SK-N-SH treated with all-trans-retinoic acid at 6 μM for 48 hours (cell line): ENCODE measurements around the gene SLC38A10.

ENCODE experiments used
- ATAC-seq: fragments of 200-7000 bp; cut with Tn5 transposase; 3 replicates; pipeline ENCODE4 v1.9.1; 2020; ENCODE audit warnings: mild to moderate bottlenecking, moderate library complexity
- ARNTL ChIP-seq: fragments of 450-650 bp; formaldehyde crosslinking; IDR thresholded peaks from 2 replicates; pipeline ENCODE4 v1.5.0; 2020; ENCODE audit warnings: low read depth, mild to moderate bottlenecking, moderate library complexity, borderline replicate concordance
- BACH2 ChIP-seq: fragments of 250-450 bp; sonication (Bioruptor Pico); IDR thresholded peaks from 2 replicates; pipeline ENCODE4 v1.9.0; 2021; ENCODE audit warnings: mild to moderate bottlenecking, borderline replicate concordance
- CREB5 ChIP-seq: fragments of 250-450 bp; sonication (Bioruptor Pico); IDR thresholded peaks from 2 replicates; pipeline ENCODE4 v1.5.1; 2020; ENCODE audit warnings: low read depth, mild to moderate bottlenecking, moderate library complexity
- CSDC2 ChIP-seq: fragments of 250-450 bp; sonication (Bioruptor Pico); IDR thresholded peaks from 2 replicates; pipeline ENCODE4 v1.5.0; 2020; ENCODE audit warnings: mild to moderate bottlenecking, moderate library complexity
- CSRNP3 ChIP-seq: fragments of 250-450 bp; sonication (Bioruptor Pico); IDR thresholded peaks from 2 replicates; pipeline ENCODE4 v1.5.1; 2021; ENCODE audit warnings: mild to moderate bottlenecking, moderate library complexity
- ESRRG ChIP-seq: fragments of 250-450 bp; sonication (Bioruptor Pico); IDR thresholded peaks from 2 replicates; pipeline ENCODE4 v1.6.1; 2021; ENCODE audit warnings: mild to moderate bottlenecking
- GLIS3 ChIP-seq: fragments of 250-450 bp; sonication (Bioruptor Pico); IDR thresholded peaks from 2 replicates; pipeline ENCODE4 v1.5.0; 2020; ENCODE audit warnings: mild to moderate bottlenecking, moderate library complexity
- ISL1 ChIP-seq: fragments of 250-450 bp; sonication (Bioruptor Pico); IDR thresholded peaks from 2 replicates; pipeline ENCODE4 v2.1.2; 2022; ENCODE audit warnings: mild to moderate bottlenecking, moderate library complexity
- OSR1 ChIP-seq: fragments of 250-450 bp; sonication (Bioruptor Pico); IDR thresholded peaks from 2 replicates; pipeline ENCODE4 v1.8.0; 2022; ENCODE audit warnings: moderate library complexity, mild to moderate bottlenecking, inconsistent platforms
- PATZ1 ChIP-seq: fragments of 250-450 bp; sonication (Bioruptor Pico); IDR thresholded peaks from 2 replicates; pipeline ENCODE4 v1.8.0; 2020; ENCODE audit warnings: mild to moderate bottlenecking, moderate library complexity, borderline replicate concordance
- POU6F1 ChIP-seq: fragments of 250-450 bp; sonication (Bioruptor Pico); IDR thresholded peaks from 2 replicates; pipeline ENCODE4 v1.8.0; 2021; ENCODE audit warnings: low read depth, mild to moderate bottlenecking, moderate library complexity, borderline replicate concordance
- PPARA ChIP-seq: fragments of 250-450 bp; sonication (Bioruptor Pico); IDR thresholded peaks from 2 replicates; pipeline ENCODE4 v1.5.0; 2020; ENCODE audit warnings: mild to moderate bottlenecking, borderline replicate concordance
- SNAI2 ChIP-seq: fragments of 250-450 bp; sonication (Bioruptor Pico); IDR thresholded peaks from 2 replicates; pipeline ENCODE4 v1.5.0; 2020; ENCODE audit warnings: mild to moderate bottlenecking, moderate library complexity
- TCF4 ChIP-seq: fragments of 250-450 bp; sonication (Bioruptor Pico); IDR thresholded peaks from 2 replicates; pipeline ENCODE4 v1.8.0; 2021; ENCODE audit warnings: mild to moderate bottlenecking, moderate library complexity, borderline replicate concordance
- TOX ChIP-seq: fragments of 250-450 bp; sonication (Bioruptor Pico); IDR thresholded peaks from 2 replicates; pipeline ENCODE4 v1.8.0; 2021; ENCODE audit warnings: mild to moderate bottlenecking, moderate library complexity, borderline replicate concordance
- TSHZ2 ChIP-seq: fragments of 250-450 bp; sonication (Bioruptor Pico); IDR thresholded peaks from 2 replicates; pipeline ENCODE4 v1.5.0; 2020; ENCODE audit warnings: mild to moderate bottlenecking, moderate library complexity
- ZC3H10 ChIP-seq: fragments of 250-450 bp; sonication (Bioruptor Pico); IDR thresholded peaks from 2 replicates; pipeline ENCODE4 v1.5.1; 2021; ENCODE audit warnings: mild to moderate bottlenecking, moderate library complexity
- ZFP3 ChIP-seq: fragments of 250-450 bp; sonication (Bioruptor Pico); IDR thresholded peaks from 2 replicates; pipeline ENCODE4 v1.5.0; 2020; ENCODE audit warnings: mild to moderate bottlenecking, moderate library complexity
- ZFP30 ChIP-seq: fragments of 450-650 bp; formaldehyde crosslinking; IDR thresholded peaks from 2 replicates; pipeline ENCODE4 v1.5.0; 2022; ENCODE audit warnings: mild to moderate bottlenecking, moderate library complexity
- ZNF565 ChIP-seq: fragments of 450-650 bp; formaldehyde crosslinking; conservative IDR thresholded peaks from 2 replicates; pipeline ENCODE4 v1.5.0; 2020; ENCODE audit warnings: low read depth, mild to moderate bottlenecking, moderate library complexity
- ZNF70 ChIP-seq: fragments of 450-650 bp; formaldehyde crosslinking; IDR thresholded peaks from 2 replicates; pipeline ENCODE4 v1.5.0; 2020; ENCODE audit warnings: mild to moderate bottlenecking, moderate library complexity
- ZNF8 ChIP-seq: fragments of 450-650 bp; formaldehyde crosslinking; IDR thresholded peaks from 2 replicates; pipeline ENCODE4 v1.5.0; 2020; ENCODE audit warnings: mild to moderate bottlenecking, moderate library complexity

Gene SLC38A10

GRCh38 chr17:81207610-81208581 is 87.2 kb downstream of the SLC38A10 start:
- TF ChIP-seq TOX (CRISPR knock-in tag) (no peak), BACH2 (CRISPR knock-in tag) (no peak), PATZ1 (CRISPR knock-in tag) (no peak), POU6F1 (no peak), ZFP3 (CRISPR knock-in tag) (no peak), ZNF565 (CRISPR knock-in tag) (no peak), OSR1 (no peak), CSRNP3 (CRISPR knock-in tag) (no peak), PPARA (CRISPR knock-in tag) (no peak), TSHZ2 (CRISPR knock-in tag) (no peak), CREB5 (CRISPR knock-in tag) (no peak), TCF4 (CRISPR knock-in tag) (no peak), SNAI2 (CRISPR knock-in tag) (no peak), ZNF70 (CRISPR knock-in tag) (no peak), CSDC2 (CRISPR knock-in tag) (no peak), GLIS3 (CRISPR knock-in tag) (no peak), ZNF8 (CRISPR knock-in tag) (no peak), ZC3H10 (CRISPR knock-in tag) (no peak)
- ATAC-seq = no peak

- no peak for ATAC-seq
- TF ChIP-seq CREB5 (CRISPR knock-in tag) = no peak
- TF ChIP-seq ESRRG = no peak
- TF ChIP-seq TSHZ2 (CRISPR knock-in tag) = no peak
- no peak for TF ChIP-seq GLIS3 (CRISPR knock-in tag)
- no peak for TF ChIP-seq ARNTL (CRISPR knock-in tag)
- TF ChIP-seq TOX (CRISPR knock-in tag) = no peak
- TF ChIP-seq CSRNP3 (CRISPR knock-in tag) = no peak
- TF ChIP-seq ZNF70 (CRISPR knock-in tag) = no peak
- TF ChIP-seq TCF4 (CRISPR knock-in tag) = no peak
- TF ChIP-seq ZFP3 (CRISPR knock-in tag) = no peak
- TF ChIP-seq ZNF565 (CRISPR knock-in tag) = no peak
- no peak for TF ChIP-seq ZNF8 (CRISPR knock-in tag)
- TF ChIP-seq ZFP30 (CRISPR knock-in tag) = no peak
- no peak for TF ChIP-seq PPARA (CRISPR knock-in tag)
- no peak for TF ChIP-seq SNAI2 (CRISPR knock-in tag)
- no peak for TF ChIP-seq ISL1 (CRISPR knock-in tag)
Observed at GRCh38 chr17:81206657-81207056, 88.5 kb downstream of the SLC38A10 start.
